GM23338 (cell line): ENCODE results near the gene CTU1. TPM values are rescaled to one million over a fixed set of nuclear protein-coding genes. Genes with fewer than 3 reads are reported as not detected.
A peak's percentile ranks its signal among the peaks of the same experiment; 100 is the strongest.

Experiments used
- ATAC-seq: fragments of 200-7000 bp; cut with Tn5 transposase; 3 replicates; pipeline ENCODE4 v1.9.1; 2020
- DNase-seq: peaks from one replicate; pipeline ENCODE4 v3.0.0-alpha.2; 2015; ENCODE audit warnings: low spot score
- H2AFZ ChIP-seq: fragments of 200-600 bp; sonication (generic); 2 replicates; pipeline ENCODE4 v1.8.0; 2016; ENCODE audit warnings: antibody characterized with exemption, mild to moderate bottlenecking, moderate library complexity
- H3F3A ChIP-seq: fragments of 200-600 bp; sonication (generic); replicated peaks from 2 replicates; pipeline ENCODE4 v1.8.0; 2017; ENCODE audit warnings: antibody characterized with exemption, mixed run types, low read depth
- H3K27ac ChIP-seq: fragments of 200-600 bp; sonication (generic); 2 replicates; pipeline ENCODE4 v1.6.1; 2016; ENCODE audit warnings: low read depth
- H3K27me3 ChIP-seq: fragments of 200-600 bp; sonication (generic); 2 replicates; pipeline ENCODE4 v1.8.0; 2016; ENCODE audit warnings: mild to moderate bottlenecking, mixed run types, moderate library complexity; ENCODE audit not compliant: insufficient read depth
- H3K36me3 ChIP-seq: fragments of 200-600 bp; sonication (generic); 2 replicates; pipeline ENCODE4 v1.8.0; 2016; ENCODE audit warnings: mild to moderate bottlenecking; ENCODE audit not compliant: insufficient read depth
- H3K4me1 ChIP-seq: fragments of 200-600 bp; sonication (generic); 2 replicates; pipeline ENCODE4 v1.8.0; 2016; ENCODE audit warnings: mild to moderate bottlenecking, moderate library complexity; ENCODE audit not compliant: insufficient read depth
- H3K4me2 ChIP-seq: fragments of 200-600 bp; sonication (generic); 2 replicates; pipeline ENCODE4 v1.7.1; 2017; ENCODE audit warnings: mixed run types
- H3K4me3 ChIP-seq: fragments of 200-600 bp; sonication (generic); 2 replicates; pipeline ENCODE4 v1.6.1; 2016; ENCODE audit warnings: mixed run types
- H3K79me2 ChIP-seq: fragments of 200-600 bp; sonication (generic); replicated peaks from 2 replicates; pipeline ENCODE4 v1.8.0; 2017; ENCODE audit warnings: mild to moderate bottlenecking; ENCODE audit not compliant: insufficient read depth
- H3K9me2 ChIP-seq: fragments of 200-600 bp; sonication (generic); 2 replicates; pipeline ENCODE4 v1.8.0; 2017; ENCODE audit not compliant: insufficient read depth
- H4K20me1 ChIP-seq: fragments of 200-600 bp; sonication (generic); replicated peaks from 2 replicates; pipeline ENCODE4 v1.8.0; 2017; ENCODE audit warnings: mild to moderate bottlenecking; ENCODE audit not compliant: insufficient read depth
- H3K27ac Mint-ChIP-seq: 2 replicates; pipeline ENCODE4 v1.8.0; 2020; ENCODE audit warnings: inconsistent platforms, mild to moderate bottlenecking, moderate library complexity, mixed read lengths
- H3K27me3 Mint-ChIP-seq: 3 replicates; pipeline ENCODE4 v1.8.0; 2022; ENCODE audit warnings: low read depth, mild to moderate bottlenecking, moderate library complexity, mixed read lengths, inconsistent platforms; ENCODE audit not compliant: insufficient read depth, poor library complexity
- H3K36me3 Mint-ChIP-seq: 3 replicates; pipeline ENCODE4 v1.8.0; 2021; ENCODE audit warnings: low read depth, mild to moderate bottlenecking, inconsistent platforms, moderate library complexity, mixed read lengths
- H3K4me1 Mint-ChIP-seq: 3 replicates; pipeline ENCODE4 v1.8.0; 2020; ENCODE audit warnings: mild to moderate bottlenecking, inconsistent platforms, mixed read lengths
- H3K4me3 Mint-ChIP-seq: 3 replicates; pipeline ENCODE4 v1.8.0; 2021; ENCODE audit warnings: moderate library complexity, mild to moderate bottlenecking, inconsistent platforms, mixed read lengths
- H3K9me3 Mint-ChIP-seq: 3 replicates; pipeline ENCODE4 v1.8.0; 2020; ENCODE audit warnings: moderate library complexity, mild to moderate bottlenecking, inconsistent platforms, mixed read lengths
- CREB1 ChIP-seq: fragments of 250-450 bp; sonication (Bioruptor Pico); IDR thresholded peaks from 2 replicates; pipeline ENCODE4 v1.5.0; 2020; ENCODE audit warnings: low read depth, mild to moderate bottlenecking, moderate library complexity
- ETS1 ChIP-seq: IDR thresholded peaks from 2 replicates; pipeline ENCODE4 v1.6.1; 2016; ENCODE audit warnings: antibody characterized with exemption
- NANOG ChIP-seq: IDR thresholded peaks from 2 replicates; pipeline ENCODE4 v1.6.1; 2016; ENCODE audit warnings: antibody characterized with exemption, borderline replicate concordance
- REST ChIP-seq: IDR thresholded peaks from one replicate; pipeline ENCODE4 v1.6.1; 2018; ENCODE audit warnings: antibody characterized with exemption; ENCODE audit not compliant: unreplicated experiment
- ZNF331 ChIP-seq: fragments of 250-450 bp; sonication (Bioruptor Pico); IDR thresholded peaks from 2 replicates; pipeline ENCODE4 v1.5.0; 2020; ENCODE audit warnings: low read depth, mild to moderate bottlenecking, moderate library complexity
- polyA plus RNA-seq: library from polyadenylated mRNA; unstranded; fragments of >200 nt; fragmentation: Nextera tagmentation; extraction: Ambion mirVana; gene quantifications from 2 replicates; pipeline ENCODE4 v1.2.1, GENCODE V29; 2016
- total RNA-seq: library from RNA; depleted of rRNA; stranded (reverse); fragments of >200 nt; shearing (Covaris generic); gene quantifications from 2 replicates; pipeline ENCODE4 v1.2.3, GENCODE V29; 2014
- TF ChIP-seq, protein P1 (sequence below): fragments of 250-450 bp; sonication (Bioruptor Pico); IDR thresholded peaks from 2 replicates; pipeline ENCODE4 v1.5.0; 2020; ENCODE audit warnings: mild to moderate bottlenecking, moderate library complexity

CTU1 gene
- total and polyA plus RNA-seq, 2 experiments from 2014 or later = 3.7 to 18.8 TPM

- TF ChIP-seq, protein P1, sequence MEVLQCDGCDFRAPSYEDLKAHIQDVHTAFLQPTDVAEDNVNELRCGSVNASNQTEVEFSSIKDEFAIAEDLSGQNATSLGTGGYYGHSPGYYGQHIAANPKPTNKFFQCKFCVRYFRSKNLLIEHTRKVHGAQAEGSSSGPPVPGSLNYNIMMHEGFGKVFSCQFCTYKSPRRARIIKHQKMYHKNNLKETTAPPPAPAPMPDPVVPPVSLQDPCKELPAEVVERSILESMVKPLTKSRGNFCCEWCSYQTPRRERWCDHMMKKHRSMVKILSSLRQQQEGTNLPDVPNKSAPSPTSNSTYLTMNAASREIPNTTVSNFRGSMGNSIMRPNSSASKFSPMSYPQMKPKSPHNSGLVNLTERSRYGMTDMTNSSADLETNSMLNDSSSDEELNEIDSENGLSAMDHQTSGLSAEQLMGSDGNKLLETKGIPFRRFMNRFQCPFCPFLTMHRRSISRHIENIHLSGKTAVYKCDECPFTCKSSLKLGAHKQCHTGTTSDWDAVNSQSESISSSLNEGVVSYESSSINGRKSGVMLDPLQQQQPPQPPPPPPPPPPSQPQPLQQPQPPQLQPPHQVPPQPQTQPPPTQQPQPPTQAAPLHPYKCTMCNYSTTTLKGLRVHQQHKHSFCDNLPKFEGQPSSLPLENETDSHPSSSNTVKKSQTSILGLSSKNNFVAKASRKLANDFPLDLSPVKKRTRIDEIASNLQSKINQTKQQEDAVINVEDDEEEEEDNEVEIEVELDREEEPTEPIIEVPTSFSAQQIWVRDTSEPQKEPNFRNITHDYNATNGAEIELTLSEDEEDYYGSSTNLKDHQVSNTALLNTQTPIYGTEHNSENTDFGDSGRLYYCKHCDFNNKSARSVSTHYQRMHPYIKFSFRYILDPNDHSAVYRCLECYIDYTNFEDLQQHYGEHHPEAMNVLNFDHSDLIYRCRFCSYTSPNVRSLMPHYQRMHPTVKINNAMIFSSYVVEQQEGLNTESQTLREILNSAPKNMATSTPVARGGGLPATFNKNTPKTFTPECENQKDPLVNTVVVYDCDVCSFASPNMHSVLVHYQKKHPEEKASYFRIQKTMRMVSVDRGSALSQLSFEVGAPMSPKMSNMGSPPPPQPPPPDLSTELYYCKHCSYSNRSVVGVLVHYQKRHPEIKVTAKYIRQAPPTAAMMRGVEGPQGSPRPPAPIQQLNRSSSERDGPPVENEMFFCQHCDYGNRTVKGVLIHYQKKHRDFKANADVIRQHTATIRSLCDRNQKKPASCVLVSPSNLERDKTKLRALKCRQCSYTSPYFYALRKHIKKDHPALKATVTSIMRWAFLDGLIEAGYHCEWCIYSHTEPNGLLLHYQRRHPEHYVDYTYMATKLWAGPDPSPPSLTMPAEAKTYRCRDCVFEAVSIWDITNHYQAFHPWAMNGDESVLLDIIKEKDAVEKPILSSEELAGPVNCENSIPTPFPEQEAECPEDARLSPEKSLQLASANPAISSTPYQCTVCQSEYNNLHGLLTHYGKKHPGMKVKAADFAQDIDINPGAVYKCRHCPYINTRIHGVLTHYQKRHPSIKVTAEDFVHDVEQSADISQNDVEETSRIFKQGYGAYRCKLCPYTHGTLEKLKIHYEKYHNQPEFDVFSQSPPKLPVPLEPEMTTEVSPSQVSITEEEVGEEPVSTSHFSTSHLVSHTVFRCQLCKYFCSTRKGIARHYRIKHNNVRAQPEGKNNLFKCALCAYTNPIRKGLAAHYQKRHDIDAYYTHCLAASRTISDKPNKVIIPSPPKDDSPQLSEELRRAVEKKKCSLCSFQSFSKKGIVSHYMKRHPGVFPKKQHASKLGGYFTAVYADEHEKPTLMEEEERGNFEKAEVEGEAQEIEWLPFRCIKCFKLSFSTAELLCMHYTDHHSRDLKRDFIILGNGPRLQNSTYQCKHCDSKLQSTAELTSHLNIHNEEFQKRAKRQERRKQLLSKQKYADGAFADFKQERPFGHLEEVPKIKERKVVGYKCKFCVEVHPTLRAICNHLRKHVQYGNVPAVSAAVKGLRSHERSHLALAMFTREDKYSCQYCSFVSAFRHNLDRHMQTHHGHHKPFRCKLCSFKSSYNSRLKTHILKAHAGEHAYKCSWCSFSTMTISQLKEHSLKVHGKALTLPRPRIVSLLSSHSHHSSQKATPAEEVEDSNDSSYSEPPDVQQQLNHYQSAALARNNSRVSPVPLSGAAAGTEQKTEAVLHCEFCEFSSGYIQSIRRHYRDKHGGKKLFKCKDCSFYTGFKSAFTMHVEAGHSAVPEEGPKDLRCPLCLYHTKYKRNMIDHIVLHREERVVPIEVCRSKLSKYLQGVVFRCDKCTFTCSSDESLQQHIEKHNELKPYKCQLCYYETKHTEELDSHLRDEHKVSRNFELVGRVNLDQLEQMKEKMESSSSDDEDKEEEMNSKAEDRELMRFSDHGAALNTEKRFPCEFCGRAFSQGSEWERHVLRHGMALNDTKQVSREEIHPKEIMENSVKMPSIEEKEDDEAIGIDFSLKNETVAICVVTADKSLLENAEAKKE (CRISPR knock-in tag) = no peak
- TF ChIP-seq ETS1 = no peak
- TF ChIP-seq REST = no peak
These were observed 25.0 kb downstream of the CTU1 start (continued) for GRCh38 chr19:51083181-51083580.

- no peaks in the 10 kb centered on the region for H3K9me2 ChIP-seq
- no peak within 1 kb of the TSS; the same call in 2 of the 3 replicates for H3K4me3 Mint-ChIP-seq
- no peak within 1 kb of the TSS for H3K4me3 ChIP-seq
- no peaks in the 10 kb centered on the region for H3K79me2 ChIP-seq
- no peak within 1 kb of the TSS for H2AFZ ChIP-seq
- DNase-seq (no peak), ATAC-seq (peak; percentile 45)
- H3K9me3 Mint-ChIP-seq = no peaks in the 10 kb centered on the region
- H3K27me3 Mint-ChIP-seq = peaks cover 27% of the 10 kb centered on the region
- H3F3A ChIP-seq = no peaks in the 10 kb centered on the region
- no peaks in the 10 kb centered on the region; the same call in 2 of the 3 replicates for H3K36me3 Mint-ChIP-seq
- H3K27ac ChIP-seq = no peak within 1 kb of the TSS
- TF ChIP-seq CREB1 (CRISPR knock-in tag) = no peak
- no peak for TF ChIP-seq REST
- no peak for TF ChIP-seq ZNF331 (CRISPR knock-in tag)
- no peak for TF ChIP-seq NANOG
- no peak for TF ChIP-seq ETS1
- H3K4me1 ChIP-seq = no peaks in the 10 kb centered on the region
- H3K27me3 ChIP-seq = no peaks in the 10 kb centered on the region
- H4K20me1 ChIP-seq = no peaks in the 10 kb centered on the region
- no peak within 1 kb of the TSS for H3K27ac Mint-ChIP-seq
- H3K36me3 ChIP-seq = no peaks in the 10 kb centered on the region
- H3K4me2 ChIP-seq = no peak within 1 kb of the TSS
- H3K4me1 Mint-ChIP-seq = peaks cover 25% of the 10 kb centered on the region
These were observed 25.6 kb downstream of the CTU1 start, which contains the start of gene KLK14 for GRCh38 chr19:51082611-51083010. Gene KLK14, minus strand, starts transcription at chr19:51082887. Its CDS starts 273 bp downstream, at chr19:51082614.
